ENCODE results near the gene PRMT9.

The PRMT9 gene

GRCh38 chr4:147707892-147708672 is 24.1 kb upstream of the PRMT9 start:
- Histone ChIP-seq H3K27ac (ENCODE audit: low read length, poor library complexity, severe bottlenecking) (no peak overlapping the region), H3K4me3 (ENCODE audit: insufficient read depth in 1 of 2, low read depth in 1 of 2, low read length in 2 of 2) (no peak overlapping the region), H2AFZ (ENCODE audit: low read depth, low read length) (no peak overlapping the region), H3K14ac (ENCODE audit: low read length in 2 of 2) (no peak overlapping the region), H3K9ac (ENCODE audit: low read length) (peak overlapping the region; percentile 60), H4K8ac (ENCODE audit: low read length) (no peak overlapping the region), H2BK120ac (ENCODE audit: low read depth, low read length) (no peak overlapping the region), H3K23ac (ENCODE audit: low read length in 2 of 2) (no peak overlapping the region), H3K18ac (ENCODE audit: low read depth in 1 of 2, low read length in 2 of 2) (peak overlapping the region in 1 of 2 experiments; percentile 52), H3K36me3 (ENCODE audit: control insufficient read depth in 1 of 2, insufficient read depth in 2 of 2, low read depth in 1 of 2, low read length in 2 of 2) (no peaks in the 10 kb centered on the region), H3K4me1 (ENCODE audit: control insufficient read depth, insufficient read depth, low read depth, low read length) (peaks cover 7% of the 10 kb centered on the region), H3K27me3 (ENCODE audit: control insufficient read depth in 1 of 2, insufficient read depth in 1 of 2, low read length in 2 of 2) (no peaks in the 10 kb centered on the region), H2BK15ac (ENCODE audit: low read depth, poor library complexity, severe bottlenecking) (no peak overlapping the region), H2BK12ac (ENCODE audit: low read length in 2 of 2) (peak overlapping the region; percentile 78 to 82), H3K9me3 (ENCODE audit: control insufficient read depth, low read length) (no peaks in the 10 kb centered on the region), H3K79me1 (replicated peaks; ENCODE audit: low read length, poor library complexity, severe bottlenecking) (no peaks in the 10 kb centered on the region), H2BK5ac (ENCODE audit: low read depth, low read length, poor library complexity, severe bottlenecking) (no peak overlapping the region), H3K4ac (ENCODE audit: low read depth in 1 of 2, low read length in 2 of 2) (no peak overlapping the region), H2AK5ac (ENCODE audit: low read length, severe bottlenecking) (peak overlapping the region; percentile 85), H3K4me2 (ENCODE audit: low read length, poor library complexity, severe bottlenecking) (no peak overlapping the region), H4K91ac (ENCODE audit: low read length) (no peak overlapping the region)
- 51% methylated on average over 5 of the region's 7 CpGs for WGBS
- DNase-seq: peak; percentile 63

GRCh38 chr4:147704846-147705245 is 20.9 kb upstream of the PRMT9 start:
- Histone ChIP-seq H3K4ac (ENCODE audit: low read depth in 1 of 2, low read length in 2 of 2) (no peak overlapping the region), H2BK12ac (ENCODE audit: low read length in 2 of 2) (no peak overlapping the region), H2BK120ac (ENCODE audit: low read depth, low read length) (no peak overlapping the region), H2BK15ac (ENCODE audit: low read depth, poor library complexity, severe bottlenecking) (no peak overlapping the region), H2BK5ac (ENCODE audit: low read depth, low read length, poor library complexity, severe bottlenecking) (no peak overlapping the region), H4K91ac (ENCODE audit: low read length) (no peak overlapping the region), H3K4me3 (ENCODE audit: insufficient read depth in 1 of 2, low read depth in 1 of 2, low read length in 2 of 2) (no peak overlapping the region), H3K9ac (ENCODE audit: low read length) (no peak overlapping the region), H3K4me2 (ENCODE audit: low read length, poor library complexity, severe bottlenecking) (no peak overlapping the region), H3K23ac (ENCODE audit: low read length in 2 of 2) (no peak overlapping the region), H2AFZ (ENCODE audit: low read depth, low read length) (no peak overlapping the region), H3K27ac (ENCODE audit: low read length, poor library complexity, severe bottlenecking) (peak overlapping the region; percentile 73), H3K4me1 (ENCODE audit: control insufficient read depth, insufficient read depth, low read depth, low read length) (peaks cover 7% of the 10 kb centered on the region), H3K79me1 (replicated peaks; ENCODE audit: low read length, poor library complexity, severe bottlenecking) (no peaks in the 10 kb centered on the region), H3K36me3 (ENCODE audit: control insufficient read depth in 1 of 2, insufficient read depth in 2 of 2, low read depth in 1 of 2, low read length in 2 of 2) (no peaks in the 10 kb centered on the region), H3K27me3 (ENCODE audit: control insufficient read depth in 1 of 2, insufficient read depth in 1 of 2, low read length in 2 of 2) (no peaks in the 10 kb centered on the region), H4K8ac (ENCODE audit: low read length) (no peak overlapping the region), H3K14ac (ENCODE audit: low read length in 2 of 2) (no peak overlapping the region), H3K9me3 (ENCODE audit: control insufficient read depth, low read length) (peaks cover 6% of the 10 kb centered on the region), H3K18ac (ENCODE audit: low read depth in 1 of 2, low read length in 2 of 2) (no peak overlapping the region), H2AK5ac (ENCODE audit: low read length, severe bottlenecking) (no peak overlapping the region)
- no CpG with 5 or more reads among the region's 1 CpG for WGBS
- no peak for DNase-seq

GRCh38 chr4:147696866-147697265 is 12.9 kb upstream of the PRMT9 start:
- 83% methylated on average over 1 of the region's 1 CpG for WGBS
- Histone ChIP-seq H3K36me3 (ENCODE audit: control insufficient read depth in 1 of 2, insufficient read depth in 2 of 2, low read depth in 1 of 2, low read length in 2 of 2) (no peaks in the 10 kb centered on the region), H3K27ac (ENCODE audit: low read length, poor library complexity, severe bottlenecking) (no peak overlapping the region), H2AFZ (ENCODE audit: low read depth, low read length) (no peak overlapping the region), H3K14ac (ENCODE audit: low read length in 2 of 2) (no peak overlapping the region), H2BK5ac (ENCODE audit: low read depth, low read length, poor library complexity, severe bottlenecking) (no peak overlapping the region), H4K91ac (ENCODE audit: low read length) (no peak overlapping the region), H3K4me2 (ENCODE audit: low read length, poor library complexity, severe bottlenecking) (no peak overlapping the region), H3K18ac (ENCODE audit: low read depth in 1 of 2, low read length in 2 of 2) (no peak overlapping the region), H2BK15ac (ENCODE audit: low read depth, poor library complexity, severe bottlenecking) (no peak overlapping the region), H2AK5ac (ENCODE audit: low read length, severe bottlenecking) (no peak overlapping the region), H3K9me3 (ENCODE audit: control insufficient read depth, low read length) (peaks cover 6% of the 10 kb centered on the region), H3K4ac (ENCODE audit: low read depth in 1 of 2, low read length in 2 of 2) (no peak overlapping the region), H4K8ac (ENCODE audit: low read length) (no peak overlapping the region), H3K23ac (ENCODE audit: low read length in 2 of 2) (no peak overlapping the region), H2BK120ac (ENCODE audit: low read depth, low read length) (no peak overlapping the region), H3K9ac (ENCODE audit: low read length) (no peak overlapping the region), H3K79me1 (replicated peaks; ENCODE audit: low read length, poor library complexity, severe bottlenecking) (no peaks in the 10 kb centered on the region), H2BK12ac (ENCODE audit: low read length in 2 of 2) (no peak overlapping the region), H3K27me3 (ENCODE audit: control insufficient read depth in 1 of 2, insufficient read depth in 1 of 2, low read length in 2 of 2) (no peaks in the 10 kb centered on the region), H3K4me1 (ENCODE audit: control insufficient read depth, insufficient read depth, low read depth, low read length) (peaks cover 6% of the 10 kb centered on the region), H3K4me3 (ENCODE audit: insufficient read depth in 1 of 2, low read depth in 1 of 2, low read length in 2 of 2) (no peak overlapping the region)
- no peak for DNase-seq

GRCh38 chr4:147693218-147693617 is 9.3 kb upstream of the PRMT9 start:
- H3K27ac ChIP-seq (ENCODE audit: low read length, poor library complexity, severe bottlenecking): no peak overlapping the region

More at GRCh38 chr4:147693218-147693617, 9.3 kb upstream of the PRMT9 start:
- Histone ChIP-seq H3K36me3 (ENCODE audit: control insufficient read depth in 1 of 2, insufficient read depth in 2 of 2, low read depth in 1 of 2, low read length in 2 of 2) (no peaks in the 10 kb centered on the region), H3K9me3 (ENCODE audit: control insufficient read depth, low read length) (no peaks in the 10 kb centered on the region), H3K23ac (ENCODE audit: low read length in 2 of 2) (no peak overlapping the region), H3K4me2 (ENCODE audit: low read length, poor library complexity, severe bottlenecking) (no peak overlapping the region), H4K91ac (ENCODE audit: low read length) (no peak overlapping the region), H2AK5ac (ENCODE audit: low read length, severe bottlenecking) (no peak overlapping the region), H2BK120ac (ENCODE audit: low read depth, low read length) (no peak overlapping the region), H2BK5ac (ENCODE audit: low read depth, low read length, poor library complexity, severe bottlenecking) (no peak overlapping the region), H3K4me1 (ENCODE audit: control insufficient read depth, insufficient read depth, low read depth, low read length) (peaks cover 6% of the 10 kb centered on the region), H4K8ac (ENCODE audit: low read length) (no peak overlapping the region), H3K9ac (ENCODE audit: low read length) (no peak overlapping the region), H3K4ac (ENCODE audit: low read depth in 1 of 2, low read length in 2 of 2) (no peak overlapping the region), H2BK15ac (ENCODE audit: low read depth, poor library complexity, severe bottlenecking) (no peak overlapping the region), H3K79me1 (replicated peaks; ENCODE audit: low read length, poor library complexity, severe bottlenecking) (no peaks in the 10 kb centered on the region), H2AFZ (ENCODE audit: low read depth, low read length) (no peak overlapping the region), H3K18ac (ENCODE audit: low read depth in 1 of 2, low read length in 2 of 2) (no peak overlapping the region), H3K4me3 (ENCODE audit: insufficient read depth in 1 of 2, low read depth in 1 of 2, low read length in 2 of 2) (no peak overlapping the region), H3K27me3 (ENCODE audit: control insufficient read depth in 1 of 2, insufficient read depth in 1 of 2, low read length in 2 of 2) (no peaks in the 10 kb centered on the region), H3K14ac (ENCODE audit: low read length in 2 of 2) (no peak overlapping the region), H2BK12ac (ENCODE audit: low read length in 2 of 2) (no peak overlapping the region)
- WGBS: 100% methylated on average over 1 of the region's 3 CpGs
- DNase-seq: no peak

All from mesenchymal stem cell (in vitro differentiated cells and primary cell).